ENCODE data around the gene EDN1.

DNA sequence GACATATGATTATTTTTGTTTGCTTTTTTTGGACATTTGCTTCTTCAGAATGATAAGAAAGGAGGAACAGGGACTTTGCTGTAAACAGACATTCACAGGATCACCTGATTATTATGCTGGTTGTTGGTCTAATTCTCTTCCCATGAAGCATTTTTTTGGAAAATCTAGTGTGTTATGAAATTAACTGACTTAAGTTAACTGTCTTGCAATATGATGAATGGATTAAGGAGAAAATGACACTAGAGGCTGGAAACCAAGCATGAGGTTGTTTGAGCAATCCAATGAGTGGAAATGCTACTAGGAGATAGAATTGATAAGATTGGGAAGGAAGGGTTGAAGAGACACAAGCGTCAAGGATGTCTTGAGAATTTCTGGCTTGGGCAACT, 13.2 kb upstream of the EDN1 start:
- TF ChIP-seq PKNOX1 (IDR thresholded peaks at IDR 0.05) (no peak), POLR2A (conservative IDR thresholded peaks at IDR 0.05) (no peak), PPARD (CRISPR knock-in tag; IDR thresholded peaks at IDR 0.05) (no peak), ZNF143 (CRISPR knock-in tag; IDR thresholded peaks at IDR 0.05) (no peak), ZNF274 (IDR thresholded peaks at IDR 0.05; ENCODE audit: borderline replicate concordance, low read depth, low read length) (no peak), SREBF1 (IDR thresholded peaks at IDR 0.05; ENCODE audit: borderline replicate concordance, low read depth, low read length) (no peak), TEAD4 (IDR thresholded peaks at IDR 0.05; ENCODE audit: low read length) (no peak), TEAD4 (CRISPR knock-in tag; IDR thresholded peaks at IDR 0.05; ENCODE audit: borderline replicate concordance) (no peak), BRD9 (IDR thresholded peaks at IDR 0.05; ENCODE audit: low read depth, partially characterized antibody) (no peak), RFX5 (IDR thresholded peaks at IDR 0.05; ENCODE audit: low read depth, low read length) (no peak)
- TF ChIP-seq, protein P1, sequence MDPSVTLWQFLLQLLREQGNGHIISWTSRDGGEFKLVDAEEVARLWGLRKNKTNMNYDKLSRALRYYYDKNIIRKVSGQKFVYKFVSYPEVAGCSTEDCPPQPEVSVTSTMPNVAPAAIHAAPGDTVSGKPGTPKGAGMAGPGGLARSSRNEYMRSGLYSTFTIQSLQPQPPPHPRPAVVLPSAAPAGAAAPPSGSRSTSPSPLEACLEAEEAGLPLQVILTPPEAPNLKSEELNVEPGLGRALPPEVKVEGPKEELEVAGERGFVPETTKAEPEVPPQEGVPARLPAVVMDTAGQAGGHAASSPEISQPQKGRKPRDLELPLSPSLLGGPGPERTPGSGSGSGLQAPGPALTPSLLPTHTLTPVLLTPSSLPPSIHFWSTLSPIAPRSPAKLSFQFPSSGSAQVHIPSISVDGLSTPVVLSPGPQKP (CRISPR knock-in tag; IDR thresholded peaks at IDR 0.05), result no peak
- TF ChIP-seq, protein P2, sequence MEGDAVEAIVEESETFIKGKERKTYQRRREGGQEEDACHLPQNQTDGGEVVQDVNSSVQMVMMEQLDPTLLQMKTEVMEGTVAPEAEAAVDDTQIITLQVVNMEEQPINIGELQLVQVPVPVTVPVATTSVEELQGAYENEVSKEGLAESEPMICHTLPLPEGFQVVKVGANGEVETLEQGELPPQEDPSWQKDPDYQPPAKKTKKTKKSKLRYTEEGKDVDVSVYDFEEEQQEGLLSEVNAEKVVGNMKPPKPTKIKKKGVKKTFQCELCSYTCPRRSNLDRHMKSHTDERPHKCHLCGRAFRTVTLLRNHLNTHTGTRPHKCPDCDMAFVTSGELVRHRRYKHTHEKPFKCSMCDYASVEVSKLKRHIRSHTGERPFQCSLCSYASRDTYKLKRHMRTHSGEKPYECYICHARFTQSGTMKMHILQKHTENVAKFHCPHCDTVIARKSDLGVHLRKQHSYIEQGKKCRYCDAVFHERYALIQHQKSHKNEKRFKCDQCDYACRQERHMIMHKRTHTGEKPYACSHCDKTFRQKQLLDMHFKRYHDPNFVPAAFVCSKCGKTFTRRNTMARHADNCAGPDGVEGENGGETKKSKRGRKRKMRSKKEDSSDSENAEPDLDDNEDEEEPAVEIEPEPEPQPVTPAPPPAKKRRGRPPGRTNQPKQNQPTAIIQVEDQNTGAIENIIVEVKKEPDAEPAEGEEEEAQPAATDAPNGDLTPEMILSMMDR (IDR thresholded peaks at IDR 0.05 in 2 of 3, conservative IDR thresholded peaks at IDR 0.05 in 1 of 3; ENCODE audit: insufficient read depth in 2 of 3, low read depth in 1 of 3, low read length in 3 of 3), result no peak
